NCI-H1417 treated with DMSO at 0.1 percent for 48 hours (cell line): ENCODE measurements around the gene STEAP3.

Experiments used
- DNase-seq: peaks from one replicate; lab custom pipeline; 2025; lab: John Stamatoyannopoulos, UW

STEAP3 gene

GRCh38 chr2:119295688-119296375 lies 72.2 kb downstream of the STEAP3 start:
- no peak for DNase-seq

- no peak for DNase-seq
These were observed 77.8 kb downstream of the STEAP3 start for GRCh38 chr2:119301413-119301812.

GRCh38 chr2:119304847-119305246 lies 81.2 kb downstream of the STEAP3 start:
- no peak for DNase-seq

- no peak for DNase-seq
These were observed 82.0 kb downstream of the STEAP3 start for GRCh38 chr2:119305497-119306195.

GRCh38 chr2:119306196-119306590 lies 82.6 kb downstream of the STEAP3 start:
- DNase-seq = no peak

- DNase-seq = no peak
These were observed 83.9 kb downstream of the STEAP3 start for GRCh38 chr2:119307419-119308140.

- no peak for DNase-seq
These were observed 85.2 kb downstream of the STEAP3 start for GRCh38 chr2:119308793-119309330.

GRCh38 chr2:119311371-119311770 lies 87.7 kb downstream of the STEAP3 start:
- DNase-seq = no peak

- DNase-seq = no peak
These were observed 88.2 kb downstream of the STEAP3 start for GRCh38 chr2:119311831-119312230.
